D721Med (cell line): ENCODE results near the gene SPDYE17.
"Not testable (repeated sequence)": the region's sequence is repeated elsewhere in the genome, so short reads cannot be mapped to it uniquely, and the experiment has no call there.

ENCODE experiments used
- DNase-seq: peaks from one replicate; pipeline ENCODE4 v3.0.0; 2011; ENCODE audit warnings: low spot score; ENCODE audit not compliant: insufficient read length
- FAIRE-seq: peaks from 2 replicates; lab custom pipeline; 2011; peaks lifted over from hg19 to GRCh38; lab: Jason Lieb, UNC

The SPDYE17 gene, protein sequence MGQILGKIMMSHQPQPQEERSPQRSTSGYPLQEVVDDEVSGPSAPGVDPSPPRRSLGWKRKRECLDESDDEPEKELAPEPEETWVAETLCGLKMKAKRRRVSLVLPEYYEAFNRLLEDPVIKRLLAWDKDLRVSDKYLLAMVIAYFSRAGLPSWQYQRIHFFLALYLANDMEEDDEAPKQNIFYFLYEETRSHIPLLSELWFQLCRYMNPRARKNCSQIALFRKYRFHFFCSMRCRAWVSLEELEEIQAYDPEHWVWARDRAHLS

DNA sequence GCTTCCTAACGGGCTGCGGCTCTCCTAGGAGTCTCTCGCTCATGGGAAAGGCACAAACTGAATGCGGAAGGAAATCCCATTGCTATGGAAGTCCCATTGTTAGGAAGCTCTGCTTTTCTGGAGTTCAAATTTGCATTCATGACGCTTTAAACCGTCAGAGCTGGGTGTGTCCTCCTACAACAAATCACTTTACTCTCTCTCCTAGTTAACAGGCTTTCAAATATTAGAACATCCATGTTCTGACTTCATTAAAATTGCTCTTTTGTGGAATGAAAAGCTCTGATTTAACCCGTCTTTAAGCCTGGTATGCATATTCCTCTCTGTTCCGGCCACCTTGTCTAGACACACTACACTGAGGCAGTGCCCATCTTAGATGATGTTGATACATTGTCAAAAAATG is at the start of gene SPDYE17:
TSS of gene SPDYE17 (minus strand) at position 101 of the 400 bp plus-strand sequence. CDS start 1,791 bp downstream, outside the sequence.
- FAIRE-seq, DNase-seq: not testable (repeated sequence)

DNA sequence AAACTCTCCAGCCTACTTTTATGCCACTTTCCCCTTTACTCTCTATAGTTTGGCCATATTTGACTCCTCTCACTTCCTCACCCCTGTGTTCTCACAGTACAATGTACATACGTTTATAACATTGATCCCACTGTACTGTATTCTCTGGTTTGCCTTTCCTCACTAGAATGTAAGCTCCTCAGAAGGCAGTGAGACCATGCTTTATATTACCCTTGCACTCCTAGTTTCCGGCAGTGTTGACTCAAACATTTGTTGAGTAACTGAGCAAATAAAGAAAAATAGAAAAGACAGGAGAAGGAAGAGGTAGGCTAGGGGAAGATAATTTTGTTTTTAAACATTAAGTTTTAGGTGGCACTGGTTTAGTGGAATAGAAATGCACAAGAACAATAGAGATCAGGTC is 48.1 kb upstream of the SPDYE17 start:
- FAIRE-seq, DNase-seq: not testable (repeated sequence)

DNA sequence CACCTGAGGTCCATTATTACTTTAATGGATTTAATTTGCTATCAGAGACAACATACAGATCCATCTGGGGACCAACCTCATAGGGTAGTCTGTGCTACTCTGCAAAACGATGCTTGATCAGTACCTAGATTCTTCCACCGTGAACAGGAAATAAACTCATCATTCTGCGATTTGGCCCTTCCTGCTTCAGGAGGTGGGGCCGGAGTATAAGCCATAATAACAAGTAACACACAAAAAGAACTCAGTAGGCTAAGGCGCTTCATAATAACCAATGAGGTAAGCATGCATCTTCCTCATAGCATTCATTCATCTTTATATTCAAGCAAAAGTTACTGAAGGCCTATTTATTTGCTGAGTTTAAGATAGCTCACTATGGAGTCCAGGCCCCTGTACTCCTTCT is 47.5 kb upstream of the SPDYE17 start:
- not testable (repeated sequence) for FAIRE-seq, DNase-seq

DNA sequence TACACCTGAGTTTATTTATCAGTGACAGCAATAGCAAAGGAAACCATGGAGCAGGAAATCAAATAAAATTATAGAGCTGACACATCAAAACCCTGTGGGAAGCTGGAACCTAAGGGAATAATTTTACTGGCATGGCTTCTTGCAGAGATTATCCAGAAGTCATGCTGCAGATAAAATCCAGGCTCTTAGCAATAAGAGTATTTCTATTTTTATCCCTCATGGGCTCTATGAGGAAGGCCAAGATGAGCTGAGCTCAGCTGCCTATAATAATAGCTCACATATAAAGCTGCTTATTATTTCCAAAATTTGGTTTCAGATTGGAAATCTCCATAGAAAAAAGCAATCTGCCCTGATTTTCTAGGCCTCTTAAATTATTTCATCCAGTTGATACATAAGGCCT is 47.0 kb upstream of the SPDYE17 start:
- DNase-seq, FAIRE-seq: not testable (repeated sequence)

DNA sequence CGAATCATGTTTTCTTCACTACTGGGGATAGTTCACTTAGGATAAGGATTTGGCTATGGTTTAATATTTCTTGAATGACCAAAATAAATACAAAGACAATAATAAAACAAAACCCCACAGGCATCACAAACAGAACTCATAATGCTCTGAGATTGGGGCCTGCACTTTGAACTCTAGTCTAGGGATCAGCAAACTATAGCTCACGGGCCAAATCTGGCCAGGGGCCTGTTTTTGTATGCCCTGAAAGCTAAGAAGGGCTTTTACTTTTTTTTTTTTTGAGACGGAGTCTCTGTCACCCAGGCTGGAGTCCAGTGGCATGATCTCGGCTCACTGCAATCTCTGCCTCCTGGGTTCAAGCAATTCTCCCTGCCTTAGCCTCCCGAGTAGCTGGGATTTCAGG is 44.9 kb upstream of the SPDYE17 start:
- not testable (repeated sequence) for FAIRE-seq, DNase-seq

DNA sequence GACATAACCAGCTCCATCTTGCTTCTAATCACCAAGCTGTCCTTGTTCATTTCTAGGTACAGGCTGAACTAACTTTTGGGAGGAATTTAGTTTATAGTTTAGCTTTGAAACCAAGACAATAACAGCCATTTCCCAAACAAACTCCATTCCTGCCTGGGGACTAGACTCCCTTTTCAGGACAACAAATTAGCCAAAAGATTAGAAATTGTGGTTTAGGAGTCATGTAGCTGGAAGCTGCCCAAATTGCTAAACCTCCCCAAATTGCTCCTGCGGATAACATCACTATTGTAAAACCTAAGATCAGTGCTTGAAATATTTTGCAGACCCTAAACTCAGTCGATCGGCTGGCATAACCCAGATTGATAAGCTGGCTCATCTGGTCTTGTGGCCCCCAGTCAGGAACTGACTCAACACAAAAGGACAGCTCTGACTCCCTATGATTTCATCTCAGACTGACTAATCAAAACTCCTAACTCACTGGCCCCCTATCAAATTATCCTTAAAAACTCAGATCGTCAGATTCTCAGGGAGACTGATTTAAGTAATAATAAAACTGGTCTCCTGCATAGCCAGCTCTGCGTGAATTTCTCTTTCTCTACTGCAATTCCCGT is 42.7 kb upstream of the SPDYE17 start:
- not testable (repeated sequence) for FAIRE-seq, DNase-seq

DNA sequence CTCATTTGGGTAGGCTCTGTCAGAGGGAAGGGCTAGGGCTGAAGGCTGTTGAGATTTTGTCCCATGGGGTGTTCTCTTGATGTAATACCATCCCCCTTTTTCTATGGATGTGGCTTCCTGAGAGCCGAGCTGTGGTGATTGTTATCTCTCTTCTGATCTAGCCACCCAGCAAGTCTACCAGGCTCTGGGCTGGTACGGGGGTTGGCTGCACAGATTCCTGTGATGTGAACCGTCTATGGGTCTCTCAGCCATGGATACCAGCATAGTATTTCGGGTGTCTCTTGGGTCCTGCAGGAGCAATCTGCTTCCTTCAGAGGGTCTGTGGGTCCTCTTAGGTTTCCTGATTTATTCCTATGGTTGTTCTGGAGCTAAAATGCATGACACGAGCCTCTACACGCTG is 38.9 kb upstream of the SPDYE17 start:
- not testable (repeated sequence) for FAIRE-seq, DNase-seq

DNA sequence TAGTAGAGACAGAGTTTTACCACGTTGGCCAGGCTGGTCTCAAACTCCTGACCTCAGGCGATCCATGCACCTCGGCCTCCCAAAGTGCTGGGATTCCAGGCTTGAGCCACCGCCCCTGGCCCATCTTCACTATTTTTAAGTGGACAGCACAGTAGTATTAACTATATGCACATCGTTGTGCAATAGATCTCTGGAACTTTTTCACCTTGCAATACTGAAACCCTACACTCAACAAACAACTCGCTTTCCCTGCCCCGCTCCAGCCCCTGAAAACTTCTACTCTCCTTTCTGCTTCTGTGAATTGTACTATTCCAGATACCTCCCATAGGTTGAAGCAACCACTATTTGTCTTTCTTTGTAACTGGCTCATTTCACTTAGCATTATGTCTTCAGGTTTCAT is 33.7 kb upstream of the SPDYE17 start:
- not testable (repeated sequence) for DNase-seq, FAIRE-seq

DNA sequence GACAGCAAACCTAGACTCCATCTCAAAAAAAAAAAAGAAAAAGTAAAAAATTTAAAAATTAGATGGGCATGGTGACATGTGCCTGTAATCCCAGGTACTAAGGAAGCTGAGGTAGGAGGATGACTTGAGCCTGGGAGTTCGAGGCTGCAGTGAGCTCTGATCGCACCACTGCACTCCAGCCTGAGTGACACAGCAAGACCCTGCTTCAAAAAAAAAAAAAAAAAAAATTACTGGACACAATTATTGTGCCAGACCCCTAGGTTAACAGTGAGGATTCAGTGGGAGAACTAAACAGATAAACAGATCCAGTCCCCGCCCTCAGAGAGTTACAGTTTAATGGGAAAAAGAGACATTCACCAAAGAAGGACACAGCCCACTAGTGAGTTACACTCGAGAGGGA is 31.6 kb upstream of the SPDYE17 start:
- FAIRE-seq, DNase-seq: not testable (repeated sequence)

DNA sequence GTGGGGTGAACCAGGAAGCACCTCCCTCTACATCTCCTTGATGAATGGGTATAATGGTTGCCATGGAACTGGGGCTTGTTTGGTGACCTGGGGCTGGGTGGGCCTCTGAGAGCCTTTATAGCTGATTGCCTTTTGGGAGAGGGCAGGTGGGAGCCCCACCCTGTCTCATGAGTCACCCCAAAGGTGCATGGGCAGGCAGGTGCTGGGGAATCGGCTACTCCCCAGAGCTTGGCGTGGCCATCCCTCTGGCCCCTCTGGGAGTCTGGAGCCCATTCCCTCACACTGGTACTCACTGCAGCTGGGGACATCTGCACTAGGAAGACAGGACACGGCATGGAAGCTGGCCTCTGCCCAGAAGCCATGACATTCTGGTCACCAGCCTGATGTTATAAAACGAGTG is 30.4 kb upstream of the SPDYE17 start, which contains the start of gene SPDYE18:
TSS of gene SPDYE18 (minus strand) at position 2 of the 400 bp plus-strand sequence. CDS start 2,046 bp downstream, outside the sequence.
- not testable (repeated sequence) for FAIRE-seq, DNase-seq

DNA sequence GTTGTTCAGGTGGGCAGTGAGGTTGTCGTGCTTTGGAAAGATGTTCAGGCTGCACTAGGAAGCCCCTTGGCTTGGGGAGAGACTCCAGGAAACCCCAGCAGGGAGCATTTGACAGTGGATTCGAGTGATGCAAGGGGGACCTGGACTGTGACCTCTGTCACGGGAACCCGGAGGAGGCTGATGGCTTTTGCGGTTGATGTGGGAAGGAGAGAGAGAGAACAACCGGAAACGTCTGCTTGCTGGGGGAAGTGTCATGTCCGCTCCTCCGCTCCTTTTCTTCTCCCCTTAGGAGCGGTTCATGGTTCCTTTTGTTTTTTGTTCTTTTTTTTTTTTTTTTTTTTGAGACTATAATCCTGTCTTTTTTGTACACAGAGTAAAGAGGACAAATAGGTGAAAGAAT is 5.8 kb downstream of the SPDYE17 start:
- not testable (repeated sequence) for FAIRE-seq, DNase-seq

DNA sequence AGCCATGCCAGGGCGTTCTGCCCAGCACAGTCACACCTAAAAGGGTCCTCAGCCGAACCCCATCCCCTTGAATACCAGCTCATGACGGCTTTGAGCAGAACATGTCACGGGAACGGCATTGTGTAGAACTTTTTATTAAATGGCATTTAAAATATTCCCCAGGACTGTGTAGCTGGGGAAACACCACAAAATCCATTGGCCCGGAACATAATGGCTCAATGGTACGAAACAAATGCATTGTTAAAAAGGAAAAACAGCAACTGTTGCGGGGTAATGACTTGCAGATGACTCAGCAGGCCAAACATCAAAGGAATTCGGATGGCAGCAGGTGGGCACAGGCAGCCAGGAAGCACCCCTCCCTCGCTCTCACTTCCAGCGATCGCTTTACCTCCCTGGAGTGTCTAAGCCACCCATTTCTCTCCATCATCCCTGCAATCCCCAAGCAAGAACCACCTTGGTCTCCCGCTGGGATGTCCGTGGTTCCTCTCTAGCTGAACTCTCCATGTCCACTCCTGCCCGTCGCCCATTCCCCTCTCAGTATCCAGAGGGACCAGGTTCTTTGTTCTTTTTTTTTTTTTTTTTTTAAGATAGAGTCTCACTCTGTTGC is 22.0 kb downstream of the SPDYE17 start:
- peak; percentile 3 for DNase-seq
- FAIRE-seq: not testable (repeated sequence)

DNA sequence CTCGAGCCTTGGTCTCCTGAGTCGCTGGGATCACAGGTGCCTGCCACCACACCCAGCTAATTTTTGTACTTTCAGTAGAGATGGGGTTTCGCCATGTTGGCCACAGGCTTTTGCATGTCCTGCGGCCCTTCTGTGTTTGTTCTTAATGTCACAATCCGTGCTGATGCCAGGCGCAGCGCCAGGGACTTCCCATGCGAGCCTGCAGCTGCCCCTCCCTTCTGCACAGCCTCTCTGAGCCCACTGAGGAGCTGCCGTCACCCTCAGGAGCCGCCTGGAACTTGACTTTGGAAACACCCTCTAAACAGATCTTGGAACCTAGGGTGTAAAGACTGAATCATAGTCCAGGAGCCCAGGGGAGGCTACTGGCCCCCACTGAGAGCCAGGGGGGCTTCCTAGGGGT is 24.2 kb downstream of the SPDYE17 start:
- FAIRE-seq, DNase-seq: not testable (repeated sequence)

DNA sequence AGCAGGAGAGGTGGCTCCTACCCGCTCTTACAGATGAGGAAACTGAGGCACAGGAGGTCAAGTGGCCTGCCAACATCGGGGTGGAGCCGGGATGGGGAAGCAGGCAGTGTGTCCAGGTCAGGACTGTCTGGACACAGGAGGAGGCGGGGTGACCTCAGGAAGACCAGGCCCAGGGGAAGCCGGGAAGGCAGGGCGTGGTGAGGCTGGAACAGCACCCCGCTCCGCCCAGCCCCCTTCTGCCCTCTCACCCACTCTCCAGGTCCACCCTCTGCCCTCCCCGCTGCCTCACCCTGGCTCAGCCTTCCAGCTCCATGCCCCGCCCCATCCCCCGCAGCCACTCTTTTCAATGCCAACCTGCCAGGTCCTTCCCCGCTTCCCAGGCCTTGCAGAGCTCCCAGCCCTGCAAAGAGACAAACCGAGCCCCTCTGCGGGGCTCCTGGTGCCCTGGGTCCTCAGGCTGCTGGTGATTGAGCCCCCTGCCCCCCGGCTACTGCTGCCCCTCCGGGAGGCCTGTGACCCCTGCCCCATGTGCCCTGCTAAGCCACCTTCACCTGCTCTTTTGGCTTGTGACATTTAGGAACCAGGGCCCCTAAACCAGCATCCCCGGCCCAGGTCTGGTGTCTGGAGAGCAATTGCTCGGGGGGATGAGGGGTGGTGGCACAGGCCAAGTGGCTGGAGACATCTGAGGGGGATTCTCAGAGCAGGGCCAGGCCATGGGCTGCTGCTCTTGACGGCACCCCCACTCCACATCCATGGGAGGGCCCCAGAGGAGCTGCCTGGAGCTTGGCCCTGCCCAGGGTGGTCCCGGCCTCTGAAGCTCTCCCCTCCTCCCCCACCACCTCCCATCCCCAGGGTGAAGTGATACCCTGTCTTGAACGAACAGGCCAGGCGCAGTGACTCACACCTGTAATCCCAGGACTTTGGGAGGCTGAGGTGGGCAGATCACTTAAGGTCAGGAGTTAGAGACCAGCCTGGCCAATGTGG is 25.7 kb downstream of the SPDYE17 start:
- not testable (repeated sequence) for DNase-seq, FAIRE-seq

DNA sequence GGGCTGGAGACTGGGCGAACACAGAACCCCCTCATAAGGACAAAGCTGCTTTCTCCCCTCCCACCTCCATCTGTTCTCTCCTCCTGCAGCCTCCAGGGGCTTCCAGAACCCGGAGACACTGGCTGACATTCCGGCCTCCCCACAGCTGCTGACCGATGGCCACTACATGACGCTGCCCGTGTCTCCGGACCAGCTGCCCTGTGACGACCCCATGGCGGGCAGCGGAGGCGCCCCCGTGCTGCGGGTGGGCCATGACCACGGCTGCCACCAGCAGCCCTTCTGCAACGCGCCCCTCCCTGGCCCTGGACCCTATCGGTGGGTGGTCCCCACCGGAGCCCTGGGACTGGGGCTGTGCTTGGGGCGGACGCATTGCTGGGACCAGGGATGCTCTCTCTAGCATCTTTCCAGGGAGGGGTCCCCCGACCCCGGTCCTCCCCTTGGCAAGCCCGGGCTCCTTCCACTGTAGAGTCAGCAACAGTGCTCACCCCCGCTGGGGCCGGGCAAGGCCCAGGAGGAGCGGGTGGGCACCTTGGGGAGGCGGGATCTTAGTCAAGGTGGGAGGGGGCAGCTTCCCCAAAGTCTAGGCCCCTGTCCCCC is 26.6 kb downstream of the SPDYE17 start:
- FAIRE-seq, DNase-seq: not testable (repeated sequence)

DNA sequence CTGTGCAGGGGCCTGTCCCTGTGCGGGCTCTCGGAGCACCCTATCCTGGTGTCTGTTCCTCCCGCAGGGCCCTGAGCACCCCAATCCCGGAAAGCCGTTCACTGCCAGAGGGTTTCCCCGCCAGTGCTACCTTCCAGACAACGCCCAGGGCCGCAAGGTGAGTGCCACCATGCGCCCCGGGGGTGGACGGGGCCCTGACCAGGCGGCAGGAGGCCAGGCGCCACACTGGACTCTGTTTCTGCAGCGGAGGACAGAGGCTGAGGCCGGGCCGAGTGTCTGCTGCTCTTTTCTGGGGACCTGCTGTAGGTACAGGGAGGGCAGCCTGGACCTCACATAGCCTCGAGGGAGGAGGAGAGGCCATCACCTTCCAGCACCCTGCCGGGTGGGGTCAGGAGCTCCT is 28.0 kb downstream of the SPDYE17 start:
- FAIRE-seq, DNase-seq: not testable (repeated sequence)

DNA sequence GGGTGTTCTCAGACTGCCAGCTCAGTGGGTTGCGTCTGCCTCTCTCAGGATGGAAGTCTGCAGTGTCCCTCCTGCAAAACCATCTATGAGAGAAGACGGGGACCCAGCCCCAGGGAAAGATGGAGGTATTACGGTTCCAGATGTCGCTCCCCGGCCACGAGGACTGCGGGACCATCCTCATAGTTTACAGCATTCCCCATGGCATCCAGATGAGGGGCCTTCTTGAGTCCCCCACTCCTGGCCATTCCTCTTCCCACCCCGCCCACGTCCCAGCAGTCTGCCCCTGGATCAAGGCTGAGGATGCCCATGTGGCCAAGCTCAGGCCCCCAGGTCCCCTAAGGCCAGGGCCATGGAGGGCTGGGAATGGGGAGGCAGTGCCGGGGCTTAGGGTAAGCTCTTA is 28.9 kb downstream of the SPDYE17 start:
- not testable (repeated sequence) for FAIRE-seq
- peak; percentile 2 for DNase-seq

DNA sequence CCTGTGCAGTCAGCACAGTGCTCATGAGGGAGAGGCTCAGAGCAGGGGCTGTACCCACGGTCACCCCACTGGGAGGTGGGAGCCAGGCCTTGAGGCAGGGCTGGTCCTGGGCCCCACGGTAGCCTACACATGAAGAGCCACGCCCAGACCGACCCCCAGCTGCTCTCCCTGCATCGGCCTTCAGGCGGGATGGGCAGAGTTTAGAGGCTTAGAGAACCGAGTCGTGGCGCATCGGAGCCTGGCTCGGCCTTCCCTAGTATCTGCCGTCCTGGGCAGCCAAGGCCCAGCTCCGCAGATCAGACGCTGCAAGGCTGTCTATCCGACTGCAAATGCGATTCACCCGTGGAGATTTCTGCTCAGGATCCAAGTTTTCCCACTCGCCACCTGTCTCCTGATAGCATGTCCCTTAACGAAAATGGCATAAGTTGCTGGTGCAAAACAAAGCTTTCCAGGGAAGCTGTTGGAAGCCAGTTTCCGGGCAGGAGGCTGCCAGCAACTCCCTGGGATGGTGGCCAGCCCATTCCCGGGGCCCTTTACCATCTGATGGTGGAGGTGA is 29.4 kb downstream of the SPDYE17 start:
- DNase-seq: peak; percentile 0
- not testable (repeated sequence) for FAIRE-seq

DNA sequence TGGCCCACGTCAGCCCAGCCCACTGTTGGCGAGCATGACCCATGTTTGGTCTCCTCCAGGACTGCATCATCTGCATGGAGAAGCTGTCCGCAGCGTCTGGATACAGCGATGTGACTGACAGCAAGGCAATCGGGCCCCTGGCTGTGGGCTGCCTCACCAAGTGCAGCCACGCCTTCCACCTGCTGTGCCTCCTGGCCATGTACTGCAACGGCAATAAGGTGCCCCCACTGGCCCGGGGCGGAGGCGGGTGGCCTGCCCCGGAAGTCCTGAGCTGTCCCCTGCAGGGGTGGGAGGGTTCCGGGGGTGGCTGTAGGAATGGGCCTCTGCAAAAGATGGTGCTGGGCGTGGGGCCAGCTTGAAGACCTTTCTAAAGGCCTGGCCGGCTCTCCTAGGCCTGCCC is 30.1 kb downstream of the SPDYE17 start:
- not testable (repeated sequence) for FAIRE-seq
- peak; percentile 1 for DNase-seq
